Adrenal gland (tissue), 12 donors: ENCODE results near the gene QPCT. TPM values are rescaled to one million over a fixed set of nuclear protein-coding genes. Genes with fewer than 3 reads are reported as not detected.

ENCODE experiments used
- DNase-seq, 7 donors: peaks; one replicate each; pipeline ENCODE4 v3.0.0-alpha.2; 2019 to 2020
- H3K27ac ChIP-seq, 5 donors: fragments of 200-600 bp; sonication (generic) in 4 of 5; 1 replicate in 3 of 5; 2 replicates in 2 of 5; pipeline versions ENCODE4 v1.5.1 to v1.8.0; 2016 to 2020; ENCODE audit warnings: mild to moderate bottlenecking in 1 of 5
- H3K27me3 ChIP-seq: fragments of 200-600 bp; 2 replicates; pipeline ENCODE4 v1.8.0; 2021
- H3K36me3 ChIP-seq, 2 donors: fragments of 200-600 bp; replicated peaks in 1 of 2; 1 replicate in 1 of 2; 2 replicates in 1 of 2; pipeline versions ENCODE4 v1.5.1 to v1.8.0; 2018 to 2022
- H3K4me1 ChIP-seq, 2 donors: fragments of 200-600 bp; replicated peaks in 1 of 2; 1 replicate in 1 of 2; 2 replicates in 1 of 2; pipeline versions ENCODE4 v1.5.1 to v1.8.0; 2018 to 2021
- H3K4me3 ChIP-seq, 4 donors: fragments of 200-600 bp; sonication (generic) in 3 of 4; one replicate each; pipeline ENCODE4 v1.5.1; 2016 to 2018
- H3K9me3 ChIP-seq, 3 donors: fragments of 200-600 bp; sonication (generic) in 1 of 3; replicated peaks in 1 of 3; 1 replicate in 2 of 3; 2 replicates in 1 of 3; pipeline versions ENCODE4 v1.5.1 to v1.8.0; 2016 to 2021
- CTCF ChIP-seq, 6 experiments: fragments of 450-650 bp in 4 of 6; fragments of 200-600 bp in 2 of 6; sonication (generic) in 1 of 6; IDR thresholded peaks; 1 replicate in 5 of 6; 2 replicates in 1 of 6; pipeline versions ENCODE4 v1.5.1 to v1.8.0; 2016 to 2021; ENCODE audit warnings: antibody characterized with exemption in 6 of 6, mild to moderate bottlenecking in 2 of 6, moderate library complexity in 1 of 6
- POLR2A ChIP-seq, 2 donors: fragments of 450-650 bp; IDR thresholded peaks; one replicate each; pipeline ENCODE4 v1.6.1; 2017; ENCODE audit warnings: antibody characterized with exemption in 2 of 2, mild to moderate bottlenecking in 2 of 2, moderate library complexity in 1 of 2
- WGBS, 4 donors: extraction: QIAGEN DNeasy Blood & Tissue Kit in 2 of 4; methylation state at CpG; one replicate each; pipeline versions ENCODE4 v1.1.5 to v1.1.7; 2013 to 2017; 5-methylcytosine and 5-hydroxymethylcytosine counted together
- intact Hi-C, 2 donors: fragments of 100-400 bp; cut with DNase I; formaldehyde crosslinking; loops; one replicate each; pipeline versions ENCODE4 v1.14.1 to v1.15.0; 2022 to 2023
- polyA plus RNA-seq, 3 donors: library from polyadenylated mRNA; stranded (reverse); fragments of 200-250 nt in 2 of 3; fragments of 350-450 nt in 1 of 3; fragmentation: Illumina TruSeq in 1 of 3; extraction: RNeasy Lipid Tissue Mini Kit (QIAGEN cat#74804) in 1 of 3; gene quantifications; one replicate each; pipeline ENCODE4 v1.2.3, GENCODE V29; 2013 to 2014
- small RNA-seq, 2 donors: library from RNA; depleted of rRNA; stranded (forward); fragments of <200 nt; gene quantifications; one replicate each; pipeline ENCODE3, GENCODE V24; 2016
- total RNA-seq, 9 donors: library from RNA; depleted of rRNA in 4 of 9; stranded (reverse); fragments of >200 nt in 4 of 9; fragments of 120-200 nt in 1 of 9; fragmentation: NEBNext Ultra II Directional in 1 of 9; extraction: Animal tissue kit (Norgen Biotek cat#: 25700) in 1 of 9; gene quantifications; one replicate each; pipeline versions ENCODE4 v1.1.0 to v1.2.4, GENCODE V29; 2013 to 2023
- donor health status: healthy with polysubstance abuse.
- donor health status: Bipolar disorder and iron deficiency.
- donor health status: DM: yes; HTN: yes; CAD: no.
- donor health status: DM: no; HTN: no; CAD: no.
- donor health status: DM: no; HTN: no; CAD: no.
- donor health status: DM: yes; HTN: yes; CAD: no.

QPCT gene
- total and polyA plus RNA-seq, 12 donors, result 30.6 to 746 (median 192) TPM

GRCh38 chr2:37422816-37423215 lies 78.4 kb downstream of the QPCT start:
- Histone ChIP-seq H3K4me3 (no peak overlapping the region), H3K9me3 (no peaks in the 10 kb centered on the region), H3K36me3 (no peaks in the 10 kb centered on the region), H3K27ac (no peak overlapping the region), H3K27me3 (no peaks in the 10 kb centered on the region), H3K4me1 (no peaks in the 10 kb centered on the region)
- TF ChIP-seq POLR2A (IDR thresholded peaks at IDR 0.05) (no peak), CTCF (IDR thresholded peaks at IDR 0.05) (no peak)
- no peak for DNase-seq
- intact Hi-C loops, result no loop called here
- 90 to 98% (median 94%) methylated on average over 4 of the region's 4 CpGs for WGBS, 4 donors

Small RNA genes lying within 50 kb of the gene (small RNA-seq; reads per million reads assigned to genes)
- gene RNU6-939P, result 0 reads per million in 2 donors

Other genes starting within 250 kb of the QPCT start
- 10 to 100 TPM; 17.3 to 48.5 (median 35.7) TPM for gene EIF2AK2, start 187.7 kb upstream of the QPCT start, total RNA-seq
- gene EIF2AK2, start 187.7 kb upstream of the QPCT start, polyA plus RNA-seq, result 10 to 100 TPM in 1 of 3 donors, 1 to 10 TPM in 2; 5.6 to 35.4 (median 7.7) TPM
- gene SULT6B1, start 156.0 kb upstream of the QPCT start, total RNA-seq, result not detected
- gene SULT6B1, start 156.0 kb upstream of the QPCT start, polyA plus RNA-seq, result not detected
- gene CEBPZOS, start 148.1 kb upstream of the QPCT start, total RNA-seq, result 10 to 100 TPM; 27.9 to 84.6 (median 55.1) TPM
- gene CEBPZOS, start 148.1 kb upstream of the QPCT start, polyA plus RNA-seq, result 100 to 1,000 TPM in 1 of 3 donors, 10 to 100 TPM in 2; 74.8 to 186 (median 90.0) TPM
- gene CEBPZ, start 113.0 kb upstream of the QPCT start, total RNA-seq, result 100 to 1,000 TPM in 1 of 9 donors, 10 to 100 TPM in 8; 27.2 to 111 (median 62.2) TPM
- gene CEBPZ, start 113.0 kb upstream of the QPCT start, polyA plus RNA-seq, result 10 to 100 TPM; 75.7 to 89.8 (median 78.8) TPM
- 10 to 100 TPM; 15.4 to 35.7 (median 24.1) TPM for gene NDUFAF7, start 113.0 kb upstream of the QPCT start, total RNA-seq
- 10 to 100 TPM; 31.9 to 42.5 (median 31.9) TPM for gene NDUFAF7, start 113.0 kb upstream of the QPCT start, polyA plus RNA-seq
- gene PRKD3, start 19.8 kb upstream of the QPCT start, total RNA-seq, result 100 to 1,000 TPM in 1 of 9 donors, 10 to 100 TPM in 8; 31.7 to 136 (median 54.3) TPM
- 10 to 100 TPM; 10.9 to 69.1 (median 15.3) TPM for gene PRKD3, start 19.8 kb upstream of the QPCT start, polyA plus RNA-seq